Measurements from ENCODE around the gene NR6A1.

The NR6A1 gene

DNA sequence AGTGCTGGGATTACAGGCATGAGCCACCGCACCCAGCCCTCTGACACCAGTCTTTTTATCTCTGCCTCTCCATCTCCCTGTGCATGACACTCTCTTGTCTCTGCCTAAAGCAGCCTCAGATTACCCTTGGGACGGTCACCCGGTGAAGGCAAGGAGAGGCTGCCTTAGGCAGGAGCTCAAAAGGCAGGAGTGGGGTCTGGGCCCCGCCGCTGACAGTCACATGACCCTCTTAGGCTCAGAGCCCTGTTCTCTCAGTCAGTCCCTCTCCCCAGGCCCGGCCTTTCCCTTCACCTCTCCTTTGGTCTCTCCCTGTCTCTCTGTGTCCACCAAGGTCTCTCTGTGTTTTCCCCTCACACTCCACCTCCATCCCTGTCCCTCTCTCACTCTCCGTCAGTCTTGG is 298.3 kb downstream of the NR6A1 start:
- Histone ChIP-seq H2AFZ (ENCODE audit: low read depth) (no peak overlapping the region), H3K36me3 (ENCODE audit: insufficient read depth) (no peaks in the 10 kb centered on the region), H3K4me3 (IDR thresholded peaks at IDR 0.05; ENCODE audit: insufficient read depth, low read depth, low read length) (no peak overlapping the region), H3K9ac (no peak overlapping the region), H3K27me3 (ENCODE audit: insufficient read depth, low read depth) (peaks cover 4% of the 10 kb centered on the region; the same call in 1 of the 2 replicates), H3K4me2 (no peak overlapping the region), H3K27ac (no peak overlapping the region), H4K20me1 (ENCODE audit: insufficient read depth) (no peaks in the 10 kb centered on the region), H3K4me1 (ENCODE audit: low read depth, poor library complexity, severe bottlenecking) (no peaks in the 10 kb centered on the region), H3K79me2 (ENCODE audit: insufficient read depth, low read depth) (no peaks in the 10 kb centered on the region)
- TF ChIP-seq, protein P1, sequence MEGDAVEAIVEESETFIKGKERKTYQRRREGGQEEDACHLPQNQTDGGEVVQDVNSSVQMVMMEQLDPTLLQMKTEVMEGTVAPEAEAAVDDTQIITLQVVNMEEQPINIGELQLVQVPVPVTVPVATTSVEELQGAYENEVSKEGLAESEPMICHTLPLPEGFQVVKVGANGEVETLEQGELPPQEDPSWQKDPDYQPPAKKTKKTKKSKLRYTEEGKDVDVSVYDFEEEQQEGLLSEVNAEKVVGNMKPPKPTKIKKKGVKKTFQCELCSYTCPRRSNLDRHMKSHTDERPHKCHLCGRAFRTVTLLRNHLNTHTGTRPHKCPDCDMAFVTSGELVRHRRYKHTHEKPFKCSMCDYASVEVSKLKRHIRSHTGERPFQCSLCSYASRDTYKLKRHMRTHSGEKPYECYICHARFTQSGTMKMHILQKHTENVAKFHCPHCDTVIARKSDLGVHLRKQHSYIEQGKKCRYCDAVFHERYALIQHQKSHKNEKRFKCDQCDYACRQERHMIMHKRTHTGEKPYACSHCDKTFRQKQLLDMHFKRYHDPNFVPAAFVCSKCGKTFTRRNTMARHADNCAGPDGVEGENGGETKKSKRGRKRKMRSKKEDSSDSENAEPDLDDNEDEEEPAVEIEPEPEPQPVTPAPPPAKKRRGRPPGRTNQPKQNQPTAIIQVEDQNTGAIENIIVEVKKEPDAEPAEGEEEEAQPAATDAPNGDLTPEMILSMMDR (conservative IDR thresholded peaks at IDR 0.05; ENCODE audit: low read depth, low read length), result no peak

DNA sequence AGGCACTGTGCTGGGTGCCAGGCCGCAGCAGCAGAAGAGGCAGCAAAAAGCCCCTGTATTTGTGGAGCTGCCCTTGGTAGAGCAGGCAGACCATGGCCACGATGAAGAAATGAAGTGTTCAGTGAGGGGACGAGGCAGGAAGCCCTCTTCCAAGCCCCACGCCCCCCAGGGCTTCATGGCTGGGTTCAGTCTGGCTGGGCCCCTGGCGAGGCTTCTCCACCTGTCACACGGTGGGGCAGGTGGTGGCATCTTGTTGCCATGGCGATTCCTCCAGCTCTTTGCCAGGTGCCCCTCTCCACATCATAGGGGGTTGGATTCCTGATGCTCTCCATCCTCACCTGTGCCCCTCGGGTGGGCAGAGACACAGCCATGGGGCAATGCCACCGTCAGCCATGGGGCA is 299.4 kb downstream of the NR6A1 start:
- H3K9ac ChIP-seq, result no peak overlapping the region
- H4K20me1 ChIP-seq (ENCODE audit: insufficient read depth), result no peaks in the 10 kb centered on the region
- no peaks in the 10 kb centered on the region for H3K36me3 ChIP-seq (ENCODE audit: insufficient read depth)
- no peaks in the 10 kb centered on the region for H3K79me2 ChIP-seq (ENCODE audit: insufficient read depth, low read depth)
- H3K27ac ChIP-seq, result no peak overlapping the region
- H3K4me2 ChIP-seq, result no peak overlapping the region
- peaks cover 1% of the 10 kb centered on the region; the same call in 1 of the 2 replicates for H3K27me3 ChIP-seq (ENCODE audit: insufficient read depth, low read depth)
- H2AFZ ChIP-seq (ENCODE audit: low read depth), result no peak overlapping the region
- H3K4me3 ChIP-seq (IDR thresholded peaks at IDR 0.05; ENCODE audit: insufficient read depth, low read depth, low read length), result no peak overlapping the region
- TF ChIP-seq, protein P1 (conservative IDR thresholded peaks at IDR 0.05; ENCODE audit: low read depth, low read length), result no peak
- no peaks in the 10 kb centered on the region for H3K4me1 ChIP-seq (ENCODE audit: low read depth, poor library complexity, severe bottlenecking)

DNA sequence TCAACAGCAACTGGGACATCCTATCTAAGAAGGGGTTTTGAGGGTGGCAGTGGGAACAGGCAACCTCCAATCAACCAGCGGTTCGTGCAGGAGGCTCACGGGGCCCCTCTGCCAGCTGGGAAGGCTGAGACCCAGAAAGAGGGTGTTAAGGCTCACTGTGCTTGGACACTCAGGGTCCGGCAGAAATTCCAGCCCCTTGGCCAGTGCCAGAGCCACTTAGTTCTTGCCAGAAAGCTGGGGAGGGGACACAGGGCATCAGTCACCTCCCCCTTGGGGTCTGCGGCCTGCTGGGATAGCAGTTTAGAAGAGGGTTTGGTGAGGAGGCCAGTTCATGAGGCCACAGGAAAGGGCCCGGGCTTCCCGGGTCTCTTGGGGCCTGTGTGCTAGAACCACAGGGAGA is 300.4 kb downstream of the NR6A1 start:
- H3K4me2 ChIP-seq, result no peak overlapping the region

DNA sequence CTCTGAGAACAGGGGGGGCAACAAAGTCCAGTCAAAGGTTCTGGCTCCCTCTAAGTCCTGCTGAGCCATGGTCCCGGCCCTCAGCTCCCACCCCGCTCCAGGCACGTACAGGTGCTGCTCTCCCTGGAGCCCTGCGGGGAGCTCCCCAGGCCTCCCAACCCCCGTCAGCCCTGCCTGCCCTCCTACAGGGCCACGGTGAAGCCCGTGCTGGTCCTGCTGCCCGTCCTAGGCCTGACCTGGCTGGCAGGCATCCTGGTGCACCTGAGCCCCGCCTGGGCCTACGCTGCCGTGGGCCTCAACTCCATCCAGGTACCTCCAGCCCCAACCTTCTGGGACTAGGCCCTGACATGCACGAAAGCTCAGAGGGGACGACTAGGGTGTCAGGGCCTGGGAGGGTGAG is 300.8 kb downstream of the NR6A1 start:
- Histone ChIP-seq H3K9ac (no peak overlapping the region), H3K27ac (no peak overlapping the region), H3K4me2 (no peak overlapping the region), H3K4me3 (IDR thresholded peaks at IDR 0.05; ENCODE audit: insufficient read depth, low read depth, low read length) (no peak overlapping the region), H3K79me2 (ENCODE audit: insufficient read depth, low read depth) (no peaks in the 10 kb centered on the region), H3K4me1 (ENCODE audit: low read depth, poor library complexity, severe bottlenecking) (no peaks in the 10 kb centered on the region), H3K27me3 (ENCODE audit: insufficient read depth, low read depth) (no peaks in the 10 kb centered on the region), H2AFZ (ENCODE audit: low read depth) (no peak overlapping the region), H3K36me3 (ENCODE audit: insufficient read depth) (no peaks in the 10 kb centered on the region), H4K20me1 (ENCODE audit: insufficient read depth) (no peaks in the 10 kb centered on the region)
- TF ChIP-seq, protein P1 (conservative IDR thresholded peaks at IDR 0.05; ENCODE audit: low read depth, low read length), result no peak

More for the DNA sequence above, 300.4 kb downstream of the NR6A1 start:
- no peaks in the 10 kb centered on the region for H3K36me3 ChIP-seq (ENCODE audit: insufficient read depth)
- no peak overlapping the region for H3K9ac ChIP-seq
- TF ChIP-seq, protein P1 (conservative IDR thresholded peaks at IDR 0.05; ENCODE audit: low read depth, low read length), result no peak
- no peak overlapping the region for H3K4me3 ChIP-seq (IDR thresholded peaks at IDR 0.05; ENCODE audit: insufficient read depth, low read depth, low read length)
- H4K20me1 ChIP-seq (ENCODE audit: insufficient read depth), result no peaks in the 10 kb centered on the region
- H3K79me2 ChIP-seq (ENCODE audit: insufficient read depth, low read depth), result no peaks in the 10 kb centered on the region
- no peaks in the 10 kb centered on the region for H3K4me1 ChIP-seq (ENCODE audit: low read depth, poor library complexity, severe bottlenecking)
- H3K27ac ChIP-seq, result no peak overlapping the region
- no peak overlapping the region for H2AFZ ChIP-seq (ENCODE audit: low read depth)
- no peaks in the 10 kb centered on the region for H3K27me3 ChIP-seq (ENCODE audit: insufficient read depth, low read depth)

All from KMS-11 (cell line).